Measurements from ENCODE around the gene WWC2. TPM values are rescaled to one million over a fixed set of nuclear protein-coding genes. Genes with fewer than 3 reads are reported as not detected.

Gene WWC2
- total RNA-seq, 2 donors from 2014 or later: 24.8 to 25.8 TPM

GRCh38 chr4:183332447-183332846, 233.4 kb downstream of the WWC2 start:
- DNase-seq (ENCODE audit: low spot score): peak; percentile 52
- intact Hi-C loops (cut with DNase I): no loop called here

GRCh38 chr4:183333202-183333601, 234.1 kb downstream of the WWC2 start:
- intact Hi-C loops (cut with DNase I): no loop called here
- peak; percentile 46 for DNase-seq (ENCODE audit: low spot score)

GRCh38 chr4:183333983-183334382, 234.9 kb downstream of the WWC2 start:
- intact Hi-C loops (cut with DNase I): no loop called here
- DNase-seq (ENCODE audit: low spot score): peak; percentile 24

- intact Hi-C loops (cut with DNase I): no loop called here
- peak; percentile 31 for DNase-seq (ENCODE audit: low spot score)
Observed at GRCh38 chr4:183335369-183335940, 236.4 kb downstream of the WWC2 start.

GRCh38 chr4:183337349-183337748, 238.3 kb downstream of the WWC2 start:
- intact Hi-C loops (cut with DNase I): no loop called here
- peak; percentile 43 for DNase-seq (ENCODE audit: low spot score)

GRCh38 chr4:183337833-183338232, 238.8 kb downstream of the WWC2 start:
- intact Hi-C loops (cut with DNase I): no loop called here

GRCh38 chr4:183342541-183343533, 243.8 kb downstream of the WWC2 start:
- intact Hi-C loops (cut with DNase I): loop anchor here in 1 of 2 donors (1.0 kb wide), 1 partner anchor 28 kb away; no protein-coding TSS in a partner anchor
- DNase-seq (ENCODE audit: low spot score): peak; percentile 76

More at GRCh38 chr4:183337833-183338232, 238.8 kb downstream of the WWC2 start:
- peak; percentile 49 for DNase-seq (ENCODE audit: low spot score)

- peak; percentile 73 for DNase-seq (ENCODE audit: low spot score)
- intact Hi-C loops (cut with DNase I): loop anchor here in 1 of 2 donors (1.0 kb wide), 1 partner anchor 28 kb away; no protein-coding TSS in a partner anchor
Observed at GRCh38 chr4:183343730-183344129, 244.7 kb downstream of the WWC2 start.

GRCh38 chr4:183344523-183345255, 245.6 kb downstream of the WWC2 start:
- DNase-seq (ENCODE audit: low spot score): peak; percentile 72

GRCh38 chr4:183345261-183345660, 246.2 kb downstream of the WWC2 start:
- peak; percentile 44 for DNase-seq (ENCODE audit: low spot score)
- intact Hi-C loops (cut with DNase I): no loop called here

More at GRCh38 chr4:183344523-183345255, 245.6 kb downstream of the WWC2 start:
- intact Hi-C loops (cut with DNase I): no loop called here

GRCh38 chr4:183347146-183347545, 248.1 kb downstream of the WWC2 start:
- intact Hi-C loops (cut with DNase I): no loop called here

GRCh38 chr4:183347566-183347965, 248.5 kb downstream of the WWC2 start:
- peak; percentile 23 for DNase-seq (ENCODE audit: low spot score)
- intact Hi-C loops (cut with DNase I): no loop called here

More at GRCh38 chr4:183347146-183347545, 248.1 kb downstream of the WWC2 start:
- DNase-seq (ENCODE audit: low spot score): peak; percentile 68

GRCh38 chr4:183348136-183348535, 249.1 kb downstream of the WWC2 start:
- intact Hi-C loops (cut with DNase I): no loop called here
- DNase-seq (ENCODE audit: low spot score): peak; percentile 60

- peak; percentile 50 for DNase-seq (ENCODE audit: low spot score)
Observed at GRCh38 chr4:183348706-183349659, 249.9 kb downstream of the WWC2 start.

GRCh38 chr4:183349673-183350072, 250.6 kb downstream of the WWC2 start:
- DNase-seq (ENCODE audit: low spot score): peak; percentile 11
- intact Hi-C loops (cut with DNase I): no loop called here

More at GRCh38 chr4:183348706-183349659, 249.9 kb downstream of the WWC2 start:
- intact Hi-C loops (cut with DNase I): no loop called here

GRCh38 chr4:183350317-183351071, 251.4 kb downstream of the WWC2 start:
- intact Hi-C loops (cut with DNase I): no loop called here
- peak; percentile 26 for DNase-seq (ENCODE audit: low spot score)

GRCh38 chr4:183352546-183352945, 253.5 kb downstream of the WWC2 start:
- peak; percentile 24 for DNase-seq (ENCODE audit: low spot score)
- intact Hi-C loops (cut with DNase I): no loop called here

- intact Hi-C loops (cut with DNase I): no loop called here
- DNase-seq (ENCODE audit: low spot score): peak; percentile 31
Observed at GRCh38 chr4:183353557-183353956, 254.5 kb downstream of the WWC2 start.
